ENCODE measurements around the gene CTNNA2.

The CTNNA2 gene

DNA sequence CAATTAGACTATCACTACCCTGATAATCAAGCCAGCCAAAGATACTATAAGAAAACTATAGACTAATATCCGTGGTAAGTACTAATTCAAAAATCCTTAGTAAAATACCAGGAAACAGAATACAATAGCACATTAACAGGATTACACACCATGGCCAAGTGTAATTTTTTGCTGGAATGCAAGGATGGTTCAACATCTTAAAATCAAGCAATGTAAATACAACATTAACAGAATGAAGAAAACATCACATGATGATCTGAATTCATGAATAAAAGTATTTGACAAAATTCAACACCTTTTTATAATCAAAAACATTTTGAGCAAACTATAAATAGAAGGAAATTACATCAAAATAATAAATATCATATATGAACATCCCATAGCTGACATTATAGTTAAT lies 1142.4 kb downstream of the CTNNA2 start:
- no peak for DNase-seq

DNA sequence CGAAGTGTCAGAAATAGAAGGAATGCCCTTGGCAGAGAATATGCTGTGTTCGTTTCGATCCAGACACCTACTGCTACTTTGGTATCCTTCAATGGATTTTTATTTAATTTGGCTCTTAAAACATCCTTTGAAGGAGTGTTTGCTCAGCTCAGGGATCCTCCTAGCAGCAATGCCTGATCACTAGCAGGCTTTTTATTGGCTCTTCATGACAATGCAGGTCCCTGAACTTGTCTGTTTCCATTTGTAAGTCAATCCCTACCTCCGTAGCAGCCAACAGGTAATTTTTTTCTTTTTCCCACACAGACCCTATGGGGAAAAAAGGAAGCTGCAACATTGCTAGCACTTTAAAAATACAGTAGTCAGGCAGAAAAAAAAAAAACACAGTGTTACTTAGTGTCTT lies 1157.9 kb downstream of the CTNNA2 start:
- no peak for DNase-seq

DNA sequence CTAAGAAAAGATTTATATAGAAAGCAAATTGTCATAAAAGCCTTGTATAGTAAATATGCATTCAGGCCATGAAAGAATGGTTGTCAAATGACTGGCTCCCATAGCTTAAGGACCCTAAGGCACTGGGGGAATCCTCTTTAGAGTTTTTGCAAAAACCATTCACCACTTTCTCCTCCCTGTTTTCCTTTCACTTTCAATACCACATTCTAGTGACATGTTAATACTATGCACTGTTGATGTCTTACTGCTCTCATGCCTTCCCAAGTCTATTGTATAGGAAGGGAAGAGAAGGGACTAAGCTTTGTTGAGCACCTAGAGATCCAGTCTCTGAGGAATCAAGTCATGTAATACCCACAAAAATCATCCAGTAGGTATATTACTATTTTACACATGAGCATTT lies 1174.7 kb downstream of the CTNNA2 start:
- no peak for DNase-seq

DNA sequence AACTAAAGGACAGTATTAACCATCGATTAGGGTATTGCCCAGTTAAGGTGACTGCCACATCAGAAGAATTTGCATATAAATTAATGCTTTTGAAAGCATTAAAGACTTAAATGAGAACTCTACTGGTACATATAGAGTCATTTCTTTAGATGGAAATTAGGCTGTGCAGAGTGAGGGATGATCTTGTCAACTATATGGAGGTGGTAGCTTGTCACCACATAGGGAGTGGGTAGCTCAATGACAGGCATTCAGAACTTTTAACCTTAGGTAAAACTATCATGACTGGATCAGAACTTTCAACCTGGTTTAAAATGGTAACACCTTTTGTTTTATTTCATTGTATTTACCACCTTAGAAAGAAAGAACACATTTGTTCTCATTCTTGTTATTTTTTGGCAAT lies 1176.3 kb downstream of the CTNNA2 start:
- no peak for DNase-seq
